DMS53 treated with DMSO at 0.1 percent for 48 hours (cell line): ENCODE measurements around the gene GLP2R.

ENCODE experiments used
- DNase-seq: peaks from one replicate; lab custom pipeline; 2025; ENCODE audit not compliant: unreplicated experiment; lab: John Stamatoyannopoulos, UW

Gene GLP2R

DNA sequence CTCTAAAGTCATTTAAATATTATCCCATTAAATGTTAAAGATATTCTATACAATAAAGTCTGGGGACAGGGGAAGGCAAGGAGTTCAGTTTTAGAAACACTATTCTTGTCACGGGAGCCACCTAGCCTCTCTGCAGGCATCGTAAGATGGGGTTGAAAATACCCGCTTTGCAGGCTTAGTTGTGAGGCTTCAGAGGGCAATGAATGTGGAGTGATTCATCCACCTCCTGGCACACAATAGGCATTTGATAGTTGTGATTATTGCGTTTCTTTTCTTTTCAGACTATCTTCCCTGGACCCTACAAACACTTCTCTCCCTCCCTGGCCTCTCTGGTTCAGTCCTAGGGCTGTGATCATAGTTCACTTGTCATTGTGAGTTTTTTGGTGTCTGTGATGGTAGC lies 19.6 kb downstream of the GLP2R start:
- DNase-seq: no peak

DNA sequence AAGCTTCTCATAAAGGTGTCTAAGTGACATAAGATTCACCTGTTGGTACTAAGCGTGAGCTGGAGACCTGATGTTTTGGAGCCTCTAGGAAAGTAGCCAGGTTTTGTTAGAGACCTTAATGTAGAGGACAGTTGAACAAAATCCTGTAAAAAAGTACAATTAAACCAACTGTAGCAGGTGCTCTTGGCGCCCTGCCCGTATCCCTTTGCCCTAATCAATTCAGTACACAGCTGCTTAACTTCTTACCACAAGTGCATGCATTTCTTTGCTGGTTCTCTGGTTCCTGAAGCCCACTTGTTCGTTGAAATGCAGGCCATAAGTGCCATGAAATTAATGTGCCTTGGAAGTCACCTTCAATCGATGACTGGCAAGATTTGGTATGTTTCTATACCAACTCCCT lies 24.4 kb downstream of the GLP2R start:
- DNase-seq: no peak

DNA sequence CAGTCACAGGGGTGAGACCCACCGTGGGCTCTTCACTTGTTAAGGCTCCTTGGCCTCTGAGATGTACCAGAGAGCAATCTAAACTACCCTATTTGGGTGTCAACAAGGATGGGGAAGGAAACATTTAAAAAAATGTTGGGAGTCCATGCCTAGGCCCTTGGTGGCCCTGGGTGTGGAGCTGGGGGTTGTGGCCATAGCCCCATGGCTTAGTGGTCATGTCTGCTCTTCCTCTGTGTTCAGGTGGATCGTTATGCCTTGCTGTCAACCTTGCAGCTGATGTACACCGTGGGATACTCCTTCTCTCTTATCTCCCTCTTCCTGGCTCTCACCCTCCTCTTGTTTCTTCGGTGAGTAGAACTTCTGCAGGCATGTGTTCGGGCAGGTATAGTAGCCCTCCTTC lies 28.5 kb downstream of the GLP2R start:
- no peak for DNase-seq

DNA sequence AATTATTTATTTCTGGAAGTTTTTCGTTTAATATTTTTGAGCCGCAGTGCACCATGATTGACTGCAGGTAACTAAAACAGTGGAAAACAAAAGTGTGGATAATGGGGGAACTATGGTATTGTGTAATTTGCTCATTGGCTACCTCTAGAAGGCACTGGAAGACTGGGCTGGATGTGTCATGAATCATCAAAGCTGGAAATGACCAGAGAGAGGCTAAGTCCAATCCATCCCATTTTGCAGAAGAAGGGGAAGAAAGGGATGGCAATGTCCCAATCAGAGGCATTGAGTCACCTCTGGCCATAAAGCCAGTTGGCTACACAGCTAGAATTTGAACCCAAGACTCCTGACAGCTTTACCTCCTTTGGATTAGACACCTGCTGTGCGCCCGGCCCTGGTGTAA lies 29.3 kb downstream of the GLP2R start:
- no peak for DNase-seq

DNA sequence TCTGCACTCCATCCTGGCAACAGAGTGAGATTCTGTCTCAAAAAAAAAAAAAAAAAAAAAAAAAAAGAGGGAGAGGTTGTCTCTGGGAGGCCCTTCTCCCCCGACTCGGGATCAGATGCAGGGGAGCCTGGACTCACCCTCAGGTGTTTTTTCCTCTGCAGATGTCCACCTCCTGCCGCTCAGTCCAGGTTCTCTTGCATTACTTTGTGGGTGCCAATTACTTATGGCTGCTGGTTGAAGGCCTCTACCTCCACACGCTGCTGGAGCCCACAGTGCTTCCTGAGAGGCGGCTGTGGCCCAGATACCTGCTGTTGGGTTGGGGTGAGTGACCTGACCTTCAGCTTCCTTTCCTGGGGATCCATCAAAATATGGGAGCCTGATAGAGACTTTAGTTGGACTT lies 34.1 kb downstream of the GLP2R start:
- DNase-seq: no peak

DNA sequence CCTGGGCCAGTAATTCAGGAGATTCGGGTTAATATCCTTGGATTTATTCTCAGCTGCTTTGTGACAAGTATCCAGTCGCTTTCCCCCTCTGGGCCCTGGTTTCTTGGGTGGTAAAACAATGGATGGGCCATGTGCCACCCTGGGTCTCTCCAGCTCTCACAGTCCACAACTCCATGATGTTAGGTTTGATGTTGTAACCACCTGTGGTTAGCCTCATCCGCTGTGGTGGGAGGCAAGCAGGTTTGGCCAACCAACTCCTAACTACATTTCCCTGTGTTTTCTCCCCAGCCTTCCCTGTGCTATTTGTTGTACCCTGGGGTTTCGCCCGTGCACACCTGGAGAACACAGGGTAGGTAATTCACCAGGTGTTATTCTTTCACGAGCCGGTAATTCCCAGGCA lies 35.1 kb downstream of the GLP2R start:
- no peak for DNase-seq

DNA sequence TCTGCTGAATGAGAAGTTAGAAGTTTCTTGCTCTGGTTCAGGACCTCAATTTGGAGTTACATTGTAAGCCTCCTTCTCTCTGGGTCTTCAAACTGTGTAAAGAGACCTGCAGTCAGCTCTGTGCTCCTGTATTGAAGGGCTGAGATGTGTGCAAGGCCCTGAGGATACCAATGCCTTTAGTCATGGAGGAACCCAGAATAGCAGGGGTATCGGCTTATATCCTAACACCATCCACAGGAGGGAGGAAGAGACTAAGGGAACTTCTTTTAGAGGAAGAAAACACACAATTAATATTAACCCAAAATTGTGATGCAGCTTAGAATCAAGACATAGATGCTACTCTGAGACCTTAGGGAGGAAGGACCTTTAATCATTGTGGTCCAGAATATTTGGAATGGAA lies 36.5 kb downstream of the GLP2R start:
- no peak for DNase-seq

DNA sequence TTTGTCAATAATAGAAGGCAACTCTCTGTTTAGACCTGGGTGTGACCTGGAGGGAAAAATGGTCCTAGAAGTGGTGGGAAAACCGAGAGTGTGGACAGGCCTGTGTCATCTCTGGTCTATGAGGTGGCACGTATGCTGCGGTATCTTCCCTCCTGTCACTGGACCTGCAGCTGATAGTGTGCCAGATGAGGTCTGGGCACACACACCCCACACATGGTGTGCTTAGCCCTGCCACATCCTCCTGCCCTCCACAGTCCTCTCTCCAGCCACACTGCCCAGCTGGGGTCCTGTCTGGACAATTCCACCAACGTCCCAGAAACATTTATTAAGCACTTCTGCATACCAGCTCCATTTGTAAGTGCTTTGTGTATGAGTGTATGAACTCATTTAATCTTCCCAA lies 37.2 kb downstream of the GLP2R start:
- DNase-seq: no peak

DNA sequence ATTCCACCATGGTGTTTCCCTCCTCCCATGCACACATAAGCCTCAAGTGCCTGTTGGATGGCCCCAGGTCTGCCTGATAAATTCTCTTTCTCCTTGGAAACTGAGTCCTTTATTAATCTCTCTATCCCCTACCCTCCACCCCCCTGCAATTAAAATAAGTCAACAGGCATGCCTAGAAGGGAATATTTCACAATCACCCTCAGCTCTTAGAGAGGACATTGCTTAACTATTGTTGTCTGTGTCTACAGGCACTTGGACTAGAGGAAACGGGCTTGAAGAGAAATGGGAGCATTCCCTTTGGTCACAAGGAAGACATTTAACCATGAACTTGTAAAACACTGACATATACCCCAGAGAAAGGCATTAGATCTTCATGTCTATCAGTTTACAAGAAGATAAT lies 39.9 kb downstream of the GLP2R start:
- DNase-seq: no peak

DNA sequence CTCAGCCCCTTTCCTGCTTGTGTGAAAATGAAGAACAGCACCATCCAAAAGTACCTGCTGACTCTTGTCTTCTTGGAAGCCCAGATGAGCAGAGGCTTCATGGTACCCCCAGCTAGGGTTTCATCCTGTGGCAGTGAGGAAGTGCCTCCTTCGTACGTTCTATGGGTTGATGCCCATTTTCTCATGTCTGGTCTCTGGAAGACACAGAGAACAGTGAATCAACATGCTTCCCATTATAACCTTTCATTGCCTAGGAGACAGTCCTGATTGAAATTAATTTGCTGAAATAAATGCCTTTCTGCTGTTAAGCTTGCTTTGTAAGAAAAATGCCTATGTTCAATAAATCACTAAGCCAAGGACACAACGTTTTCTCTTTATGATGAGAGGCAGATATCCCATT lies 42.8 kb downstream of the GLP2R start:
- DNase-seq: no peak

DNA sequence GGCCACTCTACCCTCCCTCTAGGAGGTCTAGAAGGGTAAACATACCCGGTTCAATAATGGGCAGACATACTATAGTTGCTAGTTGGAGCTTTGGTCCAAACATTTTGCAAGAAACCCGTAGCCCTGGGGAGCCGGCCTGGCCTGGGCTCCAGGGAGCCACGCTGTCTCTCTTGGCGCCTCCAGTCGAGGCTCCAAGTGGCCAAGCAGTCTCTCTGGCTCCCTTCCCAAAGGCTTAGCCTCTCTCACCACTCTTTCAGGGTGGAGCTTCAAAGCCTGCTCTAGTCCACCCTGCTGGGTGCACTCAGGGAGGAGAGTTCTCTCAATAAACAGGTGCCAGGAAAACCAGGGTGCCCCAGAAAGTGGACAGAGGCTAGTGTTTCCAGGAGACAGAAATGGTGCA lies 47.1 kb downstream of the GLP2R start:
- no peak for DNase-seq

DNA sequence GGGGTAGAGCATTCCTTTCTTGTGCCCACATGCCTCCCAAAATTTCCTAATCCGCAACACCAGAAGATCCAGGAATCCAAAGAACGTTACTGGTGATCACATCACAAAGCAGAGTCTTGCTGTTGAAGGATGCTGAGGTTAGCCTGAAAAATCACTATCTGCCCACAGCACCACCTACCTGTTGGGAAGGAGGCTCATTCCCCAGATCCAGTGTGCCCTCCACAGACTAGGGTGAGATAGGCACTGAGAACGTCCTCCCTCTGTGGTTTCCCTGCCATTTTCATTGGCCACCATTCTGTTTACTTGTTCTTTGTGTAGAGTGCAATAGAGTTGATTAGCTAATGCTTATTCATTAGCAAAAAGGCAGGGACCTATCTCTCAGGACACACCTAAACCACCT lies 49.0 kb downstream of the GLP2R start:
- no peak for DNase-seq

DNA sequence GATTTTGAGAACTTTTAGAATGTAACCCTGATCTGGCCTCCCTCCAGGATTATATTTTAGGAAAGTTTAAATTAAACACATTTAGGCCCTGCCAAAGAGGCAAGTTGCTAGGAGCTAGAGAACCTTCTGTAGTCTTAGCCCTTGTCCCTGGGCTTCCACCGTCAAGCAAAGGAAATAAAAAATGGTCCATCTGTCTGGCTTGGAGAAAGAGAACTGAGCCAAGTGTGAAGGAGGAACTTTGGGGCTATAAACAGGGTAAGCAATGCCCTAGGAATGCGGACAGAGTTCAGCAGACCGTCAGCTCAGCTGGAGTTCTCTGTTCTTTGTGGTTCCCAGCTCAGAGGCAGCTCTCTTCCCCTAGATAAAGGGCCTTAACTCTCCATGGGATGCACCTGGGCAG lies 49.7 kb downstream of the GLP2R start:
- no peak for DNase-seq

DNA sequence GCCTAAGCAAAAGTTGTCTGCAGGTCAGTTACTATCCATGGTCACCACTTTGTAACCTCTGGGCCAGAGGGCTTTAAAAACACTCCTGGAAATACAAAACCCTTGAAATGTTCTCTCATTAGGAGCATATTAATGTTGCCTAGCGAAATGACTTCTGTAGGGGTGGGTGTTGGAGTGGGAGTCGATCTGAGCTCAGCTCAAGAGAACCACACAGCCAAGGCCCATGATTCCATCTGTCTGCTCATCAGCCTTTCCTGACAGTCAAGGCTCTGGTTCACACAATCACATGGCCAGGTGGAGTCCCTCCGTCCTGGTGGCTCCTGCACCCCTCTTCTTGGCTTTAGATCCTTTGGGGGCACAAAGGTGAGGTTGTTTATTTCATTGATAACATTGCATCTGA lies 52.6 kb downstream of the GLP2R start:
- DNase-seq: no peak

DNA sequence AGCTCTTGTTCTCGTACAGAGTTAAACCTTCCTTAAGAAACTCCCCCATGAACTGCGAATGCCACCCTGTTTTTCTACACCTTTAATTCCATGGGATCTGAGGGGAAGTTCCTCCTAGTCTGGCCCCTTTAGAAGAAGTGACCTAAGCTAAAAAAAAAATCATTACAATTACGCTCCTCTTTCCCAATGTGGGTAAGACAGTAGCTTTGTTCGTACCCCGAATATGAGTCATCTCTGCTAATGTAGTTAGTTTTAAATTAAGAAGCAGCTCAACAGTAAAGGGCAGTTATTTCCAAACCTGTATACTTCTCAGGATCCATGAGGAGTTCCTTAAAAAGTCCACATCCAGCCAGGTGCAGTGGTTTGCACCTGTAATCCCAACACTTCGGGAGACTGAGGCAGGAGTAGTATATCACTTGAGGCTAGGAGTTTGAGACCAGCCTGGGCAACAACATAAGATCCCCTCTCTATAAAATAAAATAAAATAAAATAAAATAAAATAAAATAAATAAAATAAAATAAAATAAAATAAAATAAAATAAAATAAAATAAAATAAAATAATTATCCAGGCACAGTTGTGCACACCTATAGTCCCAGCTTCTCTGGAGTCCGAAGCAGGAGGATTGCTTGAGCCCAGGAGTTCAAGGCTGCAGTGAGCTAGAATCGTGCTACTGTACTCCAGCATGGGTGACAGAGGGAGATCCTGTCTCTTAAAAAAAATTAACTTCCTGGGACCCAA lies 53.2 kb downstream of the GLP2R start:
- DNase-seq: no peak

DNA sequence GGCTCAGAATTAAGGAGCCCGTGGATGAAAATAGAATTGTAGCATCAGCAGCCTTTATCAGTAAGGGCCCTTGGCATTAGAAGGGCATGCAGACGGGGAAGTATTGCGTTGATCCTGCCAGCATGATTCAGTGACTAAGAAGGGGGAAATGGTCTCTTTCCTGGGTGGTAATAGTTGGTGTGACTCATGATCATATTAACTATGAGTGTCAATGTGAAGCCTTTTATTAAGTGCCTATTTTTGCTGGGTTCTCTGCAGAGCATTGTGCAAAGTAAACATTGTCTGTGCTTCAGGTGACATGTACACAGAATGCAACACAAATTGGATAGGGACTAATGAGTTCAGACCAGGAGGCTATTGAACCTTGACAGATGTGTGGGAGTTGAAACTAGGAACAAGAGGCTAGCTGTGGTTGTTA lies 54.9 kb downstream of the GLP2R start:
- DNase-seq: no peak

DNA sequence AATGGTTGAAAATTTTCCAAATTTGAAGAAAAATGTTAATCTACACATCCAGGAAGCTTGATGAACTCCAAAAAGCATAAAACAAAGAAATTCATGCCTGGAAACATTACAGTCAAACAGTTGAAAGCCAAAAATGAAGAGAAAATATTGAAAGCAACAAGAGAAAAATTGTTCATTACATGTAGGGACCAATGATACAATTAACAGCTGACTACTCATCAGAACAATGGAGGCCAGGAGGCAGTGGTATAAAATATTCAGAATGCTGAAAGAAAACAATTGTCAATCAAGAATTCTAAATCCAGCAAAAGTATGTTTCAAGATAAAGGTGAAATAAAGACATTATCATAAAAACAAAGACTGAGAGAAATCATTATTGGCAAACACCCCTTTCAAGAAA lies 57.7 kb downstream of the GLP2R start:
- DNase-seq: no peak

DNA sequence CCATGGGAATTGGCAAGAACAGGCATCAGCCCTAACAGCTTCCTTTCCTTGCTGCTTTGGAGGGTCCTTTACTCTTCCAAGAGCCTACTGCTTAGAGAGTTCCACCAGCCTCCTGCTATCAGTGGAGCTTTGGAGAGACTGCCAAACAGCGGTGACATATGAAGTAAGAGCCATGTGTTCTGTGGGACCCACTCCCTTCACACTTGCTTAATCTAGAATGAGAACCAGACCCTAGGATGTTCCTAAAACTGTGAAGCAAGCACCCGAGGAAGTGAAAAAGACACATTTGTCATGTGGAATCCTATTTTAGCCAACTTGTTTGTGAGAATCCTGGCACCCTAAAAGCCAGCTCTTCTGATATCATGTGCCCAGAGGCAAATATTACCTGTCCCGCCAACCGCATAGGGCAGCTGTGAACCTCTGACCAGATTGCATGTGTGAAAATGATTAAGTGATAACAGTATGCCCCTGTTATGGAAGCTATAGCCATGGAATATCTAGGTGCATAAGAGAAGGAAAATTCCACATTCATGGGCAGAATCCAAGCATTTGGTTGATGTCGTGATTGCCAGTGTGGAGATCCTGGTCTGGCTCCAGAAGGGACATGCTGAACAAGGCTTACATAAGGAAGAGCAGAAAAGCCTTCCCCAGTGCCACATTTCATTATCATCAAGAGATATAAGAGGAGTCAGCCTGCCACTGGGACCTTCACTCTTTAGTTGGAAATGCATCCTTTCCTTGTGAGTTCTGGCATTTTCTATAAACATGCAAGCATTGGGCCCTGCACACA lies 60.6 kb downstream of the GLP2R start:
- no peak for DNase-seq

DNA sequence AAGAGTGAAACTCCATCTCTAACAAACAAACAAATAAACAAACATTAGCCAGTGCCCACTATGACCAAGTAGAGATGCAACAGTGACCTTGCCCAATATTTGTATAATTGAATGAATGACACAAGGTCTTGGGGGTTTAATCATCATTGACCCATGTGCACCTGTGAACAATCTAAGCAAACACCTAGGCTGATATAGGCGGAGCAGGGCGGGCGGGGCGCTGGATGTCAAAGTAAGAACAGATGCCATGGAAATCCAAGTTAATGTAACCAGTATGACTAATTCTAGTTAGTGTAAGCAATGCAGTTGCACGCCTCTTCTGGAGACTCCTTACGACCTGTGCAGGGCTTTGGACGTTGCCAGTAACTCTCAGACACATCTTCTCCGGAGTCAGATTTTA lies 61.8 kb downstream of the GLP2R start:
- DNase-seq: no peak

DNA sequence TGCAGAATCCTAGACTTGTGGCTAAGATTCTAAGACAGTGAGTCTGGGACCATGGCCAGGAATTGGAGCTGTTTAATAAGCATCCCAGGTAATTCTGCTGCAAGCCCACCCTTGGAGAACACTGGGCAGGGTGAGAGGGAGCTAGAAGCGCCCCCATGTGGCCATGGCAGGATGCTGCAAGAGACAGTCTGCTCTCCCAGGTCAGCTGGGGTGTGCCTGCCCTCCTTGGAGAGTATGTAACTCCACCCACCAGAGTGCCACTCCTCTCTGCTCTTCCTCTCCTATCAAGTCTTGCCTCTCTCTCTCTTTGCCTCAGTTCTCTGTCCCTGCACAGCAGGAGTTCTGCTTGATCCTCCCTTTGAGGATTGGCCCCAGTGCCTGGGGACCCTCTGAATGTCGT lies 64.4 kb downstream of the GLP2R start:
- DNase-seq: no peak

DNA sequence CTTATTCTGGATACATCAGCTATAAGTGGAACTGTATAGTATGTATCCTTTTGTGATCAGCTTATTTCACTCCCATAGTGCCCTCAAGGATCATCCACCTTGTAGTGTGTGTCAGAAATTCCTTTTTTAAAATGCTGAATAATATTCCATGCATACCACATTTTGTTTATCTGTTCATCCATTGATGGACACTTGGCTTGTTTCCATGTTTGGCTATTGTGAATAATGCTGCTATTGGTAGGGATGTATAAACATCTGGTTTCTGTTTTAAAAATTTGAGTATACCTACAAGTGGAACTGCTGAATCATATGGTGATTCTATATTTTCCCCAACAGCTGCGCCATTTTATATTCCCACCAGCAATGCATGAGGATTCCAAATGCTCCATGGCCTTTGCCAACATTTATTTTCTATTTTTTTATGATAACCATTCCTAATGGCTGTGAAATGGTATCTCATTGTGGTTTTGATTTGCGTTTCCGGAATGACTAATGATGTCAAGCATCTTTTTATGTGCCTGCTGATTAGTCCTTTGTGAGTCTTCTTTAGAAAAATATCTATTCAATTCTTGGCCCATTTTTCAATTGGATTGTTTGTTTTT lies 67.8 kb downstream of the GLP2R start:
- no peak for DNase-seq

DNA sequence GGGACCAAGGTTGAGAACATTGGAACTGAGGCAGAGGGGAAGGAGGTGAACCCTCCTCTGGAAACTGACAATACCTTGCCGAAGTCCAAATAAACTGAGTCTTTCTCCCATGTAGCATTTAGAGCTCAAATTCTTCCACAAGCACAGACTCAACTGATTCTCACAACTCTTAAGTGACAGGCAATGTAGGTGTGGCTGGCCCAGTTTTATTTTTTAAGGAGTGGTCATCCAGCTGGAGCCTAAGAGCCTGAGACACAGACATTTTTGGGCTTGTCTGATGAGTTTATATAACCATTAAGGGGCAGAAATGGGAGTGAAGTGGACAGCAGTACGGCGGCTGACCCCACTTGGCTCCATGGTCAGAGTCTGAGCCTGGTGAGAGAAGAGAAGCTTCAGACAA lies 68.5 kb downstream of the GLP2R start:
- no peak for DNase-seq
